SK-N-SH (cell line): ENCODE results near the gene ANKMY1.

Experiments
- CTCF ChIP-seq: fragments of 200-600 bp; sonication (generic); IDR thresholded peaks from 2 replicates; pipeline ENCODE4 v1.6.1; 2017; ENCODE audit warnings: antibody characterized with exemption, mild to moderate bottlenecking, moderate library complexity
- MEF2A ChIP-seq: IDR thresholded peaks from 2 replicates; pipeline ENCODE4 v1.4.0; 2012; ENCODE audit warnings: low read depth, borderline replicate concordance
- POLR2AphosphoS5 ChIP-seq: IDR thresholded peaks from 2 replicates; pipeline ENCODE4 v1.6.1; 2012; ENCODE audit warnings: low read depth, low read length
- YY1 ChIP-seq: IDR thresholded peaks from 2 replicates; pipeline ENCODE4 v1.4.0; 2012; ENCODE audit warnings: low read depth, mild to moderate bottlenecking
- TF ChIP-seq, protein P1 (sequence below): IDR thresholded peaks from 2 replicates; pipeline ENCODE4 v1.4.0; 2012; ENCODE audit warnings: low read depth, borderline replicate concordance
- TF ChIP-seq, protein P2 (sequence below): IDR thresholded peaks from 2 replicates; pipeline ENCODE4 v1.6.1; 2012; ENCODE audit warnings: mild to moderate bottlenecking, low read depth, low read length, moderate library complexity

DNA sequence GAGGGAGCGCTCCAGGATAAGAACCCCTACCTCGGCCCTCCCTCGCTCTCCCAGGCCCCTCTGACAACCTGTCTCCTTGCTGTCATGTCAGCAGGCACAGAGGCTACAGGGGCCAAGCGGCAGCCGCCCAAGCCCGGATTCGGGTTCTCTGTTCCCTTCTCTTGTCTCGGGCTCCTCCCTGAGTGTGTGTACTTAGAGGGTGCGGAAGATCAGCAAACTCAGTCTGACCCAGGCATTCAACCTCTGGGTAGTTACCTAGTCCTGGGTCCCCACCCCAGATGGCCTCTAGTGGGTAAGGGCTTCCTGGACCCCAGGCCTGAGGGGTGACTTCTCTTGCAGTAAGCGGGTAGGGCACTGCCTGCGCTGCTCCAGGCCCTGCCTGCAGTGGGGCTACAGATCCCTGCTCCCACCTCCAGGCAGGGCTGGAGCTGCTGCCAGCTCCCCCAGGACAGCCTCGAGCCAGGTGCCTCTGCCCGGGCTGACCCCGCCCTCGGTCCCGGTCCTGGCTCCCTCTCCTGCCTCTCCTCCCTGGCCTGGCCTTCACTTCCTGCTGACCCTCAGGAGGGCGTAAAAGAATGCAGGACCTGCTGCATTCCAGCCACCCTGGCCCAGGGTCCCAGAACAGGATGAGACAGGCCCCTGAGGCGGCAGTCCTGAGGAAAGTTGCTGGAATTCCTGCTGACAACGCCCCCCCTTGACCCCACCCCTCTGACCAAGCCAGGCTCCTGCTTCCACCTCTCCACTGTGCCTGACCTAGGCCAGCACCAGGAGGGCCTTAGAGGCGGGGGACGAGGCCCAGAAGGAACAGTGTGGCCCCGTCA, 100.4 kb downstream of the ANKMY1 start:
- TF ChIP-seq POLR2AphosphoS5: no peak
- no peak for TF ChIP-seq CTCF
- TF ChIP-seq, protein P1, sequence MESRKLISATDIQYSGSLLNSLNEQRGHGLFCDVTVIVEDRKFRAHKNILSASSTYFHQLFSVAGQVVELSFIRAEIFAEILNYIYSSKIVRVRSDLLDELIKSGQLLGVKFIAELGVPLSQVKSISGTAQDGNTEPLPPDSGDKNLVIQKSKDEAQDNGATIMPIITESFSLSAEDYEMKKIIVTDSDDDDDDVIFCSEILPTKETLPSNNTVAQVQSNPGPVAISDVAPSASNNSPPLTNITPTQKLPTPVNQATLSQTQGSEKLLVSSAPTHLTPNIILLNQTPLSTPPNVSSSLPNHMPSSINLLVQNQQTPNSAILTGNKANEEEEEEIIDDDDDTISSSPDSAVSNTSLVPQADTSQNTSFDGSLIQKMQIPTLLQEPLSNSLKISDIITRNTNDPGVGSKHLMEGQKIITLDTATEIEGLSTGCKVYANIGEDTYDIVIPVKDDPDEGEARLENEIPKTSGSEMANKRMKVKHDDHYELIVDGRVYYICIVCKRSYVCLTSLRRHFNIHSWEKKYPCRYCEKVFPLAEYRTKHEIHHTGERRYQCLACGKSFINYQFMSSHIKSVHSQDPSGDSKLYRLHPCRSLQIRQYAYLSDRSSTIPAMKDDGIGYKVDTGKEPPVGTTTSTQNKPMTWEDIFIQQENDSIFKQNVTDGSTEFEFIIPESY: no peak
- TF ChIP-seq YY1: no peak
- no peak for TF ChIP-seq MEF2A
- TF ChIP-seq, protein P2, sequence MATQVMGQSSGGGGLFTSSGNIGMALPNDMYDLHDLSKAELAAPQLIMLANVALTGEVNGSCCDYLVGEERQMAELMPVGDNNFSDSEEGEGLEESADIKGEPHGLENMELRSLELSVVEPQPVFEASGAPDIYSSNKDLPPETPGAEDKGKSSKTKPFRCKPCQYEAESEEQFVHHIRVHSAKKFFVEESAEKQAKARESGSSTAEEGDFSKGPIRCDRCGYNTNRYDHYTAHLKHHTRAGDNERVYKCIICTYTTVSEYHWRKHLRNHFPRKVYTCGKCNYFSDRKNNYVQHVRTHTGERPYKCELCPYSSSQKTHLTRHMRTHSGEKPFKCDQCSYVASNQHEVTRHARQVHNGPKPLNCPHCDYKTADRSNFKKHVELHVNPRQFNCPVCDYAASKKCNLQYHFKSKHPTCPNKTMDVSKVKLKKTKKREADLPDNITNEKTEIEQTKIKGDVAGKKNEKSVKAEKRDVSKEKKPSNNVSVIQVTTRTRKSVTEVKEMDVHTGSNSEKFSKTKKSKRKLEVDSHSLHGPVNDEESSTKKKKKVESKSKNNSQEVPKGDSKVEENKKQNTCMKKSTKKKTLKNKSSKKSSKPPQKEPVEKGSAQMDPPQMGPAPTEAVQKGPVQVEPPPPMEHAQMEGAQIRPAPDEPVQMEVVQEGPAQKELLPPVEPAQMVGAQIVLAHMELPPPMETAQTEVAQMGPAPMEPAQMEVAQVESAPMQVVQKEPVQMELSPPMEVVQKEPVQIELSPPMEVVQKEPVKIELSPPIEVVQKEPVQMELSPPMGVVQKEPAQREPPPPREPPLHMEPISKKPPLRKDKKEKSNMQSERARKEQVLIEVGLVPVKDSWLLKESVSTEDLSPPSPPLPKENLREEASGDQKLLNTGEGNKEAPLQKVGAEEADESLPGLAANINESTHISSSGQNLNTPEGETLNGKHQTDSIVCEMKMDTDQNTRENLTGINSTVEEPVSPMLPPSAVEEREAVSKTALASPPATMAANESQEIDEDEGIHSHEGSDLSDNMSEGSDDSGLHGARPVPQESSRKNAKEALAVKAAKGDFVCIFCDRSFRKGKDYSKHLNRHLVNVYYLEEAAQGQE: no peak
